ENCODE data around the gene DVL2.
"Not testable (repeated sequence)": the region's sequence is repeated elsewhere in the genome, so short reads cannot be mapped to it uniquely, and the experiment has no call there.

Gene DVL2

DNA sequence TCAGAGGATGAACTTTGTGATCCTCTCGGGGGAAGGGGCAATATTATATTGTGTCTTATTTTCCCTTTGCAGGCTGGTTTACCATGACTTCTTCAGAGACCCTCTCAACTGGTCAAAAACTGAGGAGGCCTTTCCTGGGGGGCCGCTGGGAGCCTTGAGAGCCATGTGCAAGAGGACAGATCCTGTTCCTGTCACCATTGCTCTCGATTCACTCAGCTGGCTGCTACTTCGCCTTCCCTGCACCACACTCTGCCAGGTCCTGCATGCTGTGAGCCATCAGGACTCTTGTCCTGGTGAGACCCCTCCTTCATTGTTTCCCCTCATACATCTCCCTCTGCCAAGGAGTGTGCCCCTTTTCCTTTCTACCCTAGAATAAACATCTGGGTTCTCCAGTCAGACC lies 20.2 kb upstream of the DVL2 start:
- DNase-seq, result no peak

- no peak for DNase-seq
Observed at GRCh38 chr17:7253082-7253481, 18.8 kb upstream of the DVL2 start.

GRCh38 chr17:7252176-7253043 lies 18.1 kb upstream of the DVL2 start, which contains the start of gene ELP5:
TSS of gene ELP5 (plus strand) at chr17:7252215. CDS start at chr17:7252551, 336 bp downstream.
- peak; percentile 91 for DNase-seq

DNA sequence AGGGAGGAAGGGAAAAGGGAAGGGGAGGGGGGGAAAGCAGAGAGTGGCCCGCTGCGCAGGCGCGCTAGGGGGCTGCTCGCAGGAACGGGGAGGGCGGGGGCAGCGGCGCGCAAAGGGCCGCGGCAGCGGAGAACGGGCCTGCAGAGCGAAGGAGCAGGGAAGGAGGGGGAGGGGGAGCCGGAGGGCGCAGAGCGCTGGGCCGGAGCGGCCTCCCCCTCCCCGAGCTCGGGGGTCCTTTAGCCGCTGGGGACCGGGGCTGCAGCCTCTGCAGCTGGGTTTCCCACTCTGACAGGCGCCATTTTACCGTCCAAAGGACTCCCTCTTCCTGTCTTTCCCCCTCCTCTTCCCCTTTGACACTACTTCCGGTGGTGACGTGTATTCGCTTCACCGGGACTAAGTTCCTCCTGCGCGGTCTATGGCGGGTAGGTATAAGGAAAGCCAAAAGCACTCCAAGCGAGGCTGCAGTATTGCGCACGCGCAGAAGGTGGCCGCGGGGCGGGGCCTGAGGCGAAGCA lies 17.4 kb upstream of the DVL2 start, which contains the start of gene CTDNEP1:
Gene CTDNEP1, minus strand, starts transcription at position 74 of the 515 bp plus-strand sequence. CDS start 438 bp downstream, outside the sequence.
- peak; percentile 99 for DNase-seq

GRCh38 chr17:7250695-7251627 lies 16.6 kb upstream of the DVL2 start:
- peak; percentile 67 for DNase-seq

DNA sequence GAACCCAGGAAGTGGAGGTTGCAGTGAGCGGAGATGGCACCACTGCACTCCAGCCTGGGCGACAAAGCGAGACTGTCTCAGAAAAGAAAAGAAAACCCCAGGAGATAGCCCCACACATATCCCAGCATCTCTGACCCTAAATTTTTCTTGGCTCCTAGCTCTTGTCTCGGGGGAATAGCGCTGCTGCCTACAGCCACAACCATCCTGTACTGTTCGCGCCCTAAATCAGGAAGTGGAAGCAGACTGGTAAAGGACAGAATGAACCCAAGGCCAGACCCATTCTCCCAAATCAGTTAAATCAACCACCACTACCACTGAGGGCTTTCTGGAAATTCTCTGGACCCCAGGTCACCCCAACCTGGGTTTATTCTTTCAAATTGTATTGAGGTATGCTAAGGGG lies 15.5 kb upstream of the DVL2 start:
- DNase-seq, result no peak

- no peak for DNase-seq
Observed at GRCh38 chr17:7249214-7249613, 14.9 kb upstream of the DVL2 start.

GRCh38 chr17:7248796-7249195 lies 14.5 kb upstream of the DVL2 start:
- DNase-seq, result no peak

GRCh38 chr17:7246779-7247178 lies 12.5 kb upstream of the DVL2 start:
- DNase-seq, result no peak

- not testable (repeated sequence) for DNase-seq
Observed at GRCh38 chr17:7243838-7244237, 9.5 kb upstream of the DVL2 start.

DNA sequence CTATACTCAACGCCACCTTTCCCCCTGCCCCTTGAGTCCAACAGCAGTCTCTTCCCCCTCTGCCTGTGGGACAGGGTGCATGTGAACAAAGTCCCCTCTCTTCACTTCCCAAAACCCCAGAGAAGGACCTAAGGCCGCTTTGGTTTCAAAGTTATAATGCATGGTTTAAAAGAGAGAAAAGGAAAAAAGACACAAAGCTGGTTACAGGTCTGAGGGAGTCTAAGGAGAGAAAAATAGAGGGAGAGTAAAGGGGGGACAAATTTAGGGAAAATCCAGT lies 9.1 kb upstream of the DVL2 start:
- DNase-seq, result no peak

DNA sequence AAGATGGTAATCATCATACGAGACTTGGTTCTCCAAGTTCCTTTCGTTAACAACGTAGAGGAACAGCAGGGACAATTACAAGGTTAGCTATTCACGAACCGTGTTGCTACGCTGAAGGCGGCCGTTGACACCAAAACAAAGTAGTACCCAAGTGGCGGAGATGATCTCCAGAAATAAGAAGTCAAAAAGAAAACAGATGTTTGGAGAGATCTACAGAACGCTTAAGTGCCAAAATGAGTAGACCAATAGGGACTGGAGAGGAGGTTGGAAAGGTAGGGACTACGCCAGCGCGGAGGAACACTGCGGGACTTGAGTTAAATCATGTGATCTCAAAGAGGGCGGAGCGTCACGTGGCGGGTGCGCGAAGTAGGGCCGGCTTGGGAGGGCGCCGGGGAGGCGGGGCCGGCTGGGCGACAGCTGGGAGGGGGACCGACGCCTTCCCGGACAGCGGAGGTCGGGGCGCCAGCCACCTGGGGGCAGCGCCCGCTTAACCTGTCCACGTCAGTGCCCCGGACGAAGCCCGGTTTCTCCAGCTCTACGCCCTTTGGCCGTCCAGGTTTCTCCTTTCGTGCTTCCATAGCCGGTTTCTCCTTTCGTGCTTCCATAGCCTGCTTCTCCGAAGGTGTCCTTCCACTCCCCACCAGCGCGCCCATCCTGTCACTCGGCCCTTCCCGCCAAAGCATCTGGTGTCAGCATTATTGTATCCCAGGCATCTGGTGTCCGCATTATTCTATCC lies 8.6 kb upstream of the DVL2 start:
- DNase-seq, result peak; percentile 93

DNA sequence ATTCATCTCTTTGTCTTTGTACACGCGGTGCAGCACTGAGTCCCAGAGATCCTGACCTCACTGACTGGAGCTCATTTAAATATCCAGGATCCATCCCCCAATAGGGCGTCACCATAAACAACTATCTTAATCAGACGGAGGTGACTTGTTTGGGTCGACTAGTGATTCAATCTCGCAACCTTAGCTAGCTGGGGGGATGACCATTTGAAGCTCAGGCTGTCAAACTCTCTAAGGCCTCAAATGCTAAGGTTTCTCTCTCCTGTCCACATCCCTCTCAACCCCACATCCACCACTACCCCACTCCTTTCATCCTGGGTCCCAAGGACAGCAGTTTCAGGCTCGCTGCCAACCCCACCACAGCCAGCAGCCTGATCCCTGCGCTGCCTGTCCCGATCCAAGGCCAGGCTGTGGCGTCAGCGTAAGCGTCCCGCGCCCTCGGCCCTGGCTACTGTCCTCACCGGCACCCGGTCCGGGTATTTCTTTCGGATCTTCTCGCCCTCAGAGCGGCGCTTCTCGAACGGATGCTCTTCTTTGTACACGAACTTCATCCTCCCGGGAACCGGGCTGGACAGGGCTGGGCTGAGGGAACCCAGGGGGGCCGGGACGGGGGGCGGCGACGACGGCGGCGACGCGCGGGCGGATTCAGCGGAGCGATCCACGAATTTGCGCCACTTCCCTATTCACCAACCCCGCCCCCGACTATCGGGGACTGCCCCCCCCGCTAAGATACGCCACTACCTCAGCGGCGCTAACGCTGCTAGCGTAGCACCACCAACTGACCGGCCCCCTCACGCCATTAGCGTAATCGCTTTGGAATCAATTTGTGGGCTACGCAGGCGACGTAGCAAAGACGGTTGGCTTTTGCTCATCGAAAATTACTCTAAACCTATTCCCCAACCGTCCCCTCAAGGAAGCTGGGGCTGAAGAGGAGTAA lies 7.7 kb upstream of the DVL2 start, which contains the start of gene GABARAP:
Gene GABARAP, minus strand, starts transcription at position 667 of the 934 bp plus-strand sequence. Its CDS starts 119 bp downstream, at position 548.
- peak; percentile 90 for DNase-seq

DNA sequence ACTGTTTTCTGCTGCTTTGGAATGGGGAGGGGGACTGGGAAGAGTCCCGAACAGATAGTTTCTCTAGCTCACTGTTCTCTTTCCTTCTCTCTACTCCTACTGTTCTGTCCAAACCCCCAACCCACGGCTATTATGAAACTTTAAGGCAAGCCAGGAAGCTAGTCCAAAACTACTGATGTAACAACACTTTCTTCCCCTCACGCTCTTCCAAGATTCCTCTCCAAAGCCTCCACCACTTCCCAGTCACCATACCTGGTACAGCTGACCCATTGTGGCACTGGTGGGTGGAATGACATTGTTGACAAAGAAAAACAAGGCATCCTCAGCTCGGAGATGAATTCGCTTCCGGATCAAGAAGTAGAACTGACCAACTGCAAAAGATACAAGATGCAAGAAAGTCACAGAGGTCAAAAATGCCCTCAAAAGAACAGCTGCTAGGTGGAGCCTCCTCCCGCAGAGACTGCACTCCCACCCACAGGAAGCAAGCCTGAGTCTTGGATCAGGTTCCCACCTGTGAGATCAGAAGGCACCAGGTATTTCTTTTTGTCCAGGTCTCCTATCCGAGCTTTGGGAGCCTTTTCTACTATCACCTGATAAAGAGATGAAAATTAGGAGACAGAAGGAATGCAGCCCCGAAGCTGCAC lies 6.9 kb upstream of the DVL2 start:
- no peak for DNase-seq

- no peak for DNase-seq
Observed at GRCh38 chr17:7240375-7240774, 6.1 kb upstream of the DVL2 start.

- DNase-seq, result peak; percentile 100
Observed at GRCh38 chr17:7239091-7240027, 5.0 kb upstream of the DVL2 start, which contains the start of gene PHF23. TSS of gene PHF23 (minus strand) at chr17:7239457. CDS start at chr17:7239279, 178 bp downstream.

- peak; percentile 64 for DNase-seq
Observed at GRCh38 chr17:7238420-7239090, 4.2 kb upstream of the DVL2 start.

- peak; percentile 88 for DNase-seq
Observed at GRCh38 chr17:7237761-7238419, 3.6 kb upstream of the DVL2 start.
